A549 (cell line): ENCODE measurements around the gene NPPA.

Source experiments
- BHLHE40 ChIP-seq: IDR thresholded peaks from 2 replicates; pipeline ENCODE4 v1.6.1; 2012; ENCODE audit warnings: low read depth, low read length, inconsistent platforms
- FOXS1 ChIP-seq: fragments of 250-450 bp; sonication (Bioruptor Pico); IDR thresholded peaks from 2 replicates; pipeline ENCODE4 v1.5.0; 2020; ENCODE audit warnings: mild to moderate bottlenecking, moderate library complexity
- POLR2A ChIP-seq: IDR thresholded peaks from 2 replicates; pipeline ENCODE4 v1.6.1; 2012; ENCODE audit warnings: mild to moderate bottlenecking, low read length
- RAD21 ChIP-seq, 2 experiments: fragments of >200 bp in 1 of 2; sonication (Bioruptor Twin) in 1 of 2; formaldehyde crosslinking in 1 of 2; IDR thresholded peaks in 1 of 2; conservative IDR thresholded peaks in 1 of 2; 2 replicates in 1 of 2; 3 replicates in 1 of 2; pipeline ENCODE4 v1.6.1; 2012 to 2018; ENCODE audit warnings: inconsistent platforms in 1 of 2
- SMC3 ChIP-seq: fragments of >200 bp; sonication (Bioruptor Twin); formaldehyde crosslinking; IDR thresholded peaks from 3 replicates; pipeline ENCODE4 v1.6.1; 2018; ENCODE audit warnings: inconsistent platforms
- TF ChIP-seq, protein P1 (sequence below): fragments of >200 bp; sonication (Bioruptor Twin); formaldehyde crosslinking; IDR thresholded peaks from 3 replicates; pipeline ENCODE4 v1.5.1; 2016

GRCh38 chr1:11878081-11878890 is 30.7 kb upstream of the NPPA start:
- TF ChIP-seq FOXS1 (CRISPR knock-in tag) (no peak), BHLHE40 (no peak), RAD21 (conservative IDR thresholded peaks at IDR 0.05 in 1 of 2, IDR thresholded peaks at IDR 0.05 in 1 of 2) (no peak), POLR2A (no peak), SMC3 (no peak)
- TF ChIP-seq, protein P1, sequence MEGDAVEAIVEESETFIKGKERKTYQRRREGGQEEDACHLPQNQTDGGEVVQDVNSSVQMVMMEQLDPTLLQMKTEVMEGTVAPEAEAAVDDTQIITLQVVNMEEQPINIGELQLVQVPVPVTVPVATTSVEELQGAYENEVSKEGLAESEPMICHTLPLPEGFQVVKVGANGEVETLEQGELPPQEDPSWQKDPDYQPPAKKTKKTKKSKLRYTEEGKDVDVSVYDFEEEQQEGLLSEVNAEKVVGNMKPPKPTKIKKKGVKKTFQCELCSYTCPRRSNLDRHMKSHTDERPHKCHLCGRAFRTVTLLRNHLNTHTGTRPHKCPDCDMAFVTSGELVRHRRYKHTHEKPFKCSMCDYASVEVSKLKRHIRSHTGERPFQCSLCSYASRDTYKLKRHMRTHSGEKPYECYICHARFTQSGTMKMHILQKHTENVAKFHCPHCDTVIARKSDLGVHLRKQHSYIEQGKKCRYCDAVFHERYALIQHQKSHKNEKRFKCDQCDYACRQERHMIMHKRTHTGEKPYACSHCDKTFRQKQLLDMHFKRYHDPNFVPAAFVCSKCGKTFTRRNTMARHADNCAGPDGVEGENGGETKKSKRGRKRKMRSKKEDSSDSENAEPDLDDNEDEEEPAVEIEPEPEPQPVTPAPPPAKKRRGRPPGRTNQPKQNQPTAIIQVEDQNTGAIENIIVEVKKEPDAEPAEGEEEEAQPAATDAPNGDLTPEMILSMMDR, result no peak
